HG02571 (cell line): ENCODE measurements around the gene IRF1.
A peak's percentile ranks its signal among the peaks of the same experiment; 100 is the strongest.

Experiments
- ATAC-seq: cut with Tn5 transposase; IDR thresholded peaks from one replicate; pipeline ENCODE4 v1.9.1; 2021; ENCODE audit warnings: mild to moderate bottlenecking, moderate library complexity; ENCODE audit not compliant: unreplicated experiment

Gene IRF1

DNA sequence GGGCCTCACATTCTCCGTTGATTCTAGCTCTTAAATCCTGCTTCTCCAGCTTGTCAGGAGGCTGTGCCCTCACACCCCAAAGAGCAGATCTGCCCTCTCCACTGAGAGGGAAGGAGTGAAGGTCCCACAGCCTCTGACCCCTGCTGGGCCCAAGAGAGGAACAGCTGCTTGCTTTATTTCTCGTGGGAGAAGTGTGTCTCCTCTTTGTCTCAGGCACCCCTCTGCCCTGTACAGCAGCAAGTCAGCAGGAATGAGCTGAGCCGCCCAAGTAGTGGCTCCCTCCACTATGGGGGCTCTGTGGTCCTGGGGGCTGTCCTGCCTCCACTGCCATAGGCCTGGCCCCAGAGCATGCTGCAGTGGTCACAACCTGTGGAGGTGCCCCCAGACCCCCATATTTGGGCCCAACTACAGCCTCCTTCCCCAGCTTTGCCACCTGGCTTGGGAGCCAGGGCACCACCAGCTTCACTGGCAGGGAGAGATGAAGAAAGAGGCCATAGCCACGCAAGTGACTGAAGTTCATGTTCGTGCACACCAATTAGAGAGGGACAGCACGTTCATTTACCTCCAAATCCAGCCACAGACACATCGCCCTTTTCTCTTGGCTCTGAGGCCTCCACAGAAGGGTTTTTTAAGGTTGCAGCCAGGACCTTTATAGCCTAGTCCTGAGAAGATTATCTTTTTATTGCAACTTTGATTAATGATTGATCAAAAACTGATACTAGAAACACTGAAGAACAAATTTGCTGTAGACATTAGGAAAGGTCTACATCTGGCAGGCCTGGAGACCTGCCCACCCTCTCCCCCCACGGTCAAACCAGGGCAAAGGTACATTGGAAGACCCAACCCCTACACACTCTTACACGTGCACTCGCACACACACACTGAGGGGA lies 27.5 kb downstream of the IRF1 start:
- no peak for ATAC-seq

DNA sequence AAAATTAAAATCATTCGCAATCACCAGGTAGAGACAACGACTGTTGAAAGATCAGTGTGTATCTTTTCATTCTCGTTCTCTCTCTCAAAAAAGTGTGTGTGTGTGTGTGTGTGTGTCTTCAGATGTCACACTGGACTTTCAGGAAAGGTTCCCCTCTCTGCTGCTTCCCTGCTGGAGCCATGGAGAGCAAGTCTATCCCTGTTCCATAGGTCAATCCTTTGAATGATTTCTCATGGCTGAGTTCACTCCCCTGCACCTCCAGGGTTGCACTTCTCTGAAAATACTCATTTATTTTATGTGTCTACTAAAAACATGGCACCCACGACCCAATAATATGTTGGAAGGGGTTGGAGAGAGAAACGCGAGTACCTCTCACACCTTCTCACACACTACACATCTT lies 28.2 kb downstream of the IRF1 start:
- no peak for ATAC-seq

DNA sequence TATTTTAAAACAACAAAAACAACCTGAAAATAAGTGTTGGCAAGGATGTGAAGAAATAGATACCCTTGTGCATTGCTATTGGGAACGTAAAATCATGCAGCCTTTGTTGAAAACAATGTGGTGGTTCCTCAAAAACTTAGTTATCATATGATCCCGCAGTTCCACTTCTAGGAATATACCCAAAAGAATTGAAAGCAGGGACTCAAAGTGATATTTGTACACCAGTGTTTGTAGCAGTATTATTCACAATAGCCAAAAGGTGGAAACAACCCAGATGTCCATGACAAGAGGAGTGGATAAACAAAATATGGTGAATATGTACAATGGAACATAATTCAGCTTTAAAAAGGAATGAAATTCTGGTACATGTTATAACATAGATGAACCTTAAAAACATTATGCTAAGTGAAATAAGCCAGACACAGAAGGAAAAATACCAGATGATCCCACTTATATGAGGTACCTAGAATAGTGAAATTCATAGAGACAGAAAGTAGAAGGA lies 29.0 kb downstream of the IRF1 start:
- ATAC-seq: no peak

DNA sequence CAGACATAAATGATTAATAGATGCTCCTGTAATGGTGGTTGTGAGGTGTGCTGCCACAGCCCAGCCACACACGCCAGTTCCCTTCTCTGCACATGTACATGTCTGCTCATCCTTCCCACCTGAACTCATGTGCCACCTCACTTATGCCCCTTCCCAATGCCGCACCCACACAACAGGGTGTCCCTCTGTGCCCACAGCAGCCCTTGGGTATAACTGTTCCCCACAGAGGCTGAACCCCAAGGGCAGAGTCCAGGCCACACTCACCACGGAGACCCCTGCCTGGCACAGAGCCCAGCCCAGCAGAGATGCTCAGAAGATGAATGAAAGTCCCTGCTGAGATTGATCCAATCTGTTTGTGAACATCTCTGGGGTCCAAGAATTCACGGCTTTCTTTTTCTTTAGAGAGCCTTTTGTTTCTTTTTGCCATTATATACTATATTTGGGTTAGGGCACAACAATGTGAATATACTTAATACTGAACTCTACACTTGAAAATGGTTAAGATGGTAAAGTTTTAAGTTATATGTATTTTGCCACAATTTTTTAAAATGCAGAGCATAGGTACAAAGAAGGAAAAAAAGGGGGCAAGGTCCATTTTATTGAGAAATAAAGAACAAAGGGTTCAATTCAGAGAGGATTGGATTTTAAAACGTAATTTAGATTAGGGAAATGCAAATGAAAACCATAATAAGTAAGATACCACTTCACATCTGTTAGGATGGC lies 29.6 kb downstream of the IRF1 start:
- no peak for ATAC-seq

DNA sequence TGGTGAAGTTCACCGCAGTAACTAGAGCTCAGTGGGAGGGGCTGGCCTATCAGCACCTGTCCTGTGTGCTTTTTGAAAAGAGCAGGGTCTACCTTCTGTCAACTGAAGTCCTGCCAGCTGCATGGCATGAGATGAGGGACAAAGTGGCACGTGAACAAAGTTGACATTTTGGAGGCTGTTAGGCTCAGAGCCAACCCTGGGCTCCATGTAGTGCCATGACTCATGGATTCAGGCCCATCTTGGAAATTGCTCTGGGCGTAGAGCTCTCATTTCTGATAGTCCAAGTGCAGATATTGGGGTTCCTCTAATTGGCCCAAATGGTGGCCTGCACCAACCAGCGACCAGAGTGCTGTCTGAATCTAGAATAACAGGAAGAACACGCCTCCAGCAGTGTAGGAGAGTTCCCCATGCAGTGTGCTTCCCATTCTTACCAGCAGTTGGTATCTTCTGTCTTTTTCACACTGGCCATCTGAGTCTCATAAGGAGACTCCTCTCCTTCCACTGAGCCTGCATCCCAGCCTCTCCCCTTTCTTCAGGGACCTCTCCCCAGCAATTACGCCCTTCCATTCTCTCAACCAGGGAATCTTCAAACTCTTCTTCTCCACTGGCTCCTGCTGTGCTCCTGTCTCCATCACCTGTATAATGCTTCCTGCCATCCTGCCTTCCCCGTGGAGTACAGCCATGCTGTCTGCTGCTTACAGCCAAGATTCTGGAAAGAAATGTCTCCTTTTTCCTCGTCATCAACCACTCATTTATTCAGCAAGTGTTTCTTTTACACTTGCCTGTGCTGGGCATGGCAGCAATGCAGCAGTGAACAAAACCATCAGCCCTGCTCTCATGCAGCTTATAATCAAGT lies 30.4 kb downstream of the IRF1 start:
- no peak for ATAC-seq

DNA sequence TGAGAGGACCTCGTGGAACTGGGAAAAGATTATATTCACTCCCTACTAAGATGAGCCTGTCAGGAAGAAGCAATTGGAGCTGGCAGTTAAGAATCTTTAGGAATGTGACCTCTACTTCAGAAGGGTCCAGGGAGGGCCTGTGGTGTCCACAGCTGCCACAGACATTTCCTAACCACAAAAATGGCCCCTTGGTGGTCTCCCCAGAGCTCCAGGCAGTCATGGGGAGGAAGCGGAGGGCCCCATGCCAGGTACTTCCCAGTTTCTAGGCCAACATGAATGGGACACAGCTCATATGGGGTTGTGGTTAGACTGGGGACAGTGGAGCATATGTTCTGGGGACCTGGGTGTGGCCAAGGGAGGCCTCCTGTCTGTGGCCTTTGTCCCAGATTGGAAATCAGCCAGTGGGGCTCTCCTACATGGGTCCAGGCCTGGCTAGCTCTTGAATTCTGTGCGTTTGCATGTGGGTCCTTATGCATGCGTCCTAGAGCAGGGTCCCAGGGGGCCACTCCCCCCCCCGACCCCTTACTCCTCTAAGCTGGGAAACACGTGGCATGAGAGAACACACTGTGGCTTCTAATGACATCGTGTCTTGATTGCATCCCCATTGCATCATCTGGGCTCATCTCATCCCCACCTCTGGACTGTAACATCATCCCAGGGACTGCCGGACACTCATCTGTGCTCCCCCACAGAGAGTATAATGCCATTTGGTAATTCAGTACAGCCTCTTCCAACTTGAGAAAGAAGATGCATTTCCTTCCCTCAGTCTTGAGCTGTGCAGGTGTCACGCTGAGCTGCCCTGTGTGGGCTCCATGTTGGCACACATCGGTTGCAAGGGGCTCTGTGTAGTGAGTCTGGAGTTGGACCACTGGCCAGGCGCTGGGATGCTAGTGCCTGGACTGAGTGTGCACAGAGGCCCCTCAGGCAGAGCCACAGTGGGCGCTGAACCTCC lies 31.3 kb downstream of the IRF1 start:
- no peak for ATAC-seq

DNA sequence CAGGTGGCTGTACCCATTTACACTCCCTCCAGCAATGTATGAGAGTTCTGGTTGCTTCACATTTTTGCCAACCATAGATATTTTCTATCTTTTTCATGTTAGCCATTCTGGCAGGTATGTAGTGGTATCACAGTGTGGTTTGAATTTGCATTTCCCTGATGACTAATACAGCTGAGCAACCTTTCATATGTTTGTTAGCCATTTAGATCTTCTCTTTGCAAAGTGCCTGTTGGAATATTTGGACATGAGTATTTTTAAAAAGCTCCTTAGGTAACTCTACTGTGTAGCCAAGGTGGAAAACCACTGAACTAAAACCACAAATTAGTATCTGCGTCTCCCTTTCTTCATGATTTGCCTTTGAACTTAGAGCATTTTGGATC lies 31.9 kb downstream of the IRF1 start:
- peak; percentile 48 for ATAC-seq

DNA sequence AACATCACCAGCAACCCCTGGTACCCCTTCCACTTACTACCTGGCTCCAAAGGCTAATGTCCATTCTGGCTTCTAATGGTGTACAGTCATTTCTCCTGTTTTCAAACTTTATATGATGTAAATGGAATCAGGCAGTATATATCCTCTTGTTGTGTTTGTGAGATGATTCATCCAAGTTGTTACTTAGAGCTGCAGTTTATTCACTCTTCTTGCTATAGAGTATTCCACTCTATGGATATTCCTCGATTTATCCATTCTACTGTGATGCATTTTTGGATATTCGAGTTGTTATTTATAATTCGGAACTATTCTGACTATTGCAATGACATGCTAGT lies 32.4 kb downstream of the IRF1 start:
- no peak for ATAC-seq

DNA sequence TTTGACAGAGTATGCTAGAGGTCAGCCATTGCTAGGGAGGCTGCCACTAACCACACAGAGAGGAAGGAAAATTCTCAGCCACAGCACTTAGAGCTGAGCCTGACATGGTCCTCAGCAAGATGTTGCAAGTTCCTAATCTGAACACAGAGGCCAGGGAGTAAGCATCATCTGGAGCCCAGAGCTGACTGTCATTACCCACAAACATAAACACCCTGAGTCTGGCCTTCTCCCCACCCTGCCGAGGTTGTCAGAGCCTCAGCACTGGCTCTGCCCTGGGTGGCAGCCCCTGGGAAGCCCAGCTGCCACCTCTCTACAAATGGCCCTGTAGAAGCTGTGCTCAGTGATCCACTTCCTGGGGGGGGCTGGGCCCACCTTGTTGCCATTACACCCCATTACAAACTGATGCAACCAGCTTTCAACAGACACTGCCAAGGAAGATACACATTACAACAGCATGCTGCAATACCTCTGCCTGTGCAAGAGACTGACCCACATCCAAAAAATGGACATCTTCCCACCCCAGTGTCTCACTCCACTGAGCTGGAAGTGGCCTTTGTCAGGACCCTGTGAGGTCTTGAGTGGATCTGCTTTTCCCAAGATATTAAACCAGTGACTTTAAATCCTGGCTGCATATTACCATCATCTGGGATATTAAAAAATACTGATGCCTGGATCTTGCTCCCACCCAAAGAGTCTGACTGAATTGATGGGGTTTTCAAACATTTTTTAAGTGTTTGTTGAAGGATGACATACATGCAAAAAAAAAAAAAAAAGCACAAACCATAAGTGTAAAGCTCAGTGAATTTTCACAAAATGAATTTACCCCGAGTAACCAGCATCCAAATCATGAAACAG lies 33.0 kb downstream of the IRF1 start:
- no peak for ATAC-seq

DNA sequence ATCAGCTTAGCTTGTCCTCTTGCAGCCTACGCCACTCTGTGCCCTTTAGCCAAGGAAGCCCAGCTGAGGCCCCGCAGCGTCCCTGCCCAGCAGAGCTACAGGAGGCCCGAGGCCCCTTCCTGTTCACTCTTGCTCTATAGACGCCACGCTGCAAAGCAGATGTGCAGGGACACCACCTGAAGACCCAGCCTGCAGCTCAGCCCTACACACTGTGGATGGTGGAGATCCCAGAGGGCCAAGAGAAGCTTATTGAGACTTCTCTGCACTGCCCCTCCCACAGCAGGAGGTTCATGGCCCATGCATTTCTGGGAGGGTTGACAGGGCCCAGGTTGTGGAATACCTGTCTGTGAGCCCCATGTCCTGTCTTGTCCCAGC lies 33.6 kb downstream of the IRF1 start:
- ATAC-seq: peak; percentile 31

DNA sequence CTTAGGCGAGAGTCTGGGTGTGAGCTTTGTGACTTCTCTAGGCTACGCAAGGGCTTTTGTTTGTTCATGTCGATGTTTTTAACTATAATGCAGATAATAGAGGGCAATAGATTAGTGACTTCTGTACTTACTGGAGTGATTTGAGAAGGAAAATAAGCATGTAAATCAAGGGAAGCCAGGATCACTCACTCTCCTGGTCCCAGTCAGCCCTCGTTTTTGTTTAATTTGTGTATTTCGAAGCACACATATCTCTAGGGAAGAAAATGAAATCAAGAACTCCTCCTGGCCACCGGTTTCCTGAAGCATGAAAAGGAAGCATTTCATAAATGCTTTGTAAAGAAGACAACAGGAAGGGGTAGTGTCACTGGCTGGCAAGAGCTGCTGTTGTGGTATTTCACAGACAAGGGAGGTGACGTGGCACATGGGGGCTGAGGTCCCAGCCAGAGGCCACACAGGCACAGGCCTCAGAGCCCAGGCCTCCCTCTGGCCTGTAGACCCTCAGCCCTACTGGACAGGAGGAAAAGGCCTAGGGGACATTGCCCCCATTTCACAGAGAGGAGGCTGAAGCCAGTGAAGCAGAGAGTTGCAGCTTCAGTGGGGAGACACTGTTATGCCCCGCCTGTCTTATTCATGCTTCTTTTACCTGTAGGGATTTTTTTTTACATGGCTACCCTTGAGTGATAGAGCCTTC lies 34.1 kb downstream of the IRF1 start:
- ATAC-seq: peak; percentile 35

DNA sequence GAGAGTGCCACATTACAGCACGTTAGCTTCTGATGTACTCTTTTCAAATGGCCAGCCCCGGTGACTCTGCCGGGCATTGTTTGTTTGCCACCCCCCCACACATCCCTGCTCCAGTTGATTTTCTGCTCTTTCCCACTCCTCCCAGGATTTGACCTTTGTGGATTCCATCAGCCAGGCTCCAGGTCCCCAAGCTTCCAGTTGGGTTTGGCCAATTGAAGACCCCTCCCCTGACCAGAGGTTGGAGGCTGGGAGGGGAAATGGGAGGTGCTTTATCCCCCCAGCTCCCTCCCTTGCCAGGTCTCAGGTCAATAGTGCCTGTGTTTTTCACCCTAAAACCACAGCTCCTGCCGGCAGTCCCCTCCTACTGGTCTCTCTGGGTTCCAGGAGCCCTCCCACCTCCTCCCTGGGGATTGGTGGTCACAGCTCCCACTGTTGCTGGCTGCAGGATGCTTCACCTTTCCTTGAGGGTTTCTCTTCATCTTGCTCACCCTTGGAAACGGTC lies 34.9 kb downstream of the IRF1 start:
- no peak for ATAC-seq

DNA sequence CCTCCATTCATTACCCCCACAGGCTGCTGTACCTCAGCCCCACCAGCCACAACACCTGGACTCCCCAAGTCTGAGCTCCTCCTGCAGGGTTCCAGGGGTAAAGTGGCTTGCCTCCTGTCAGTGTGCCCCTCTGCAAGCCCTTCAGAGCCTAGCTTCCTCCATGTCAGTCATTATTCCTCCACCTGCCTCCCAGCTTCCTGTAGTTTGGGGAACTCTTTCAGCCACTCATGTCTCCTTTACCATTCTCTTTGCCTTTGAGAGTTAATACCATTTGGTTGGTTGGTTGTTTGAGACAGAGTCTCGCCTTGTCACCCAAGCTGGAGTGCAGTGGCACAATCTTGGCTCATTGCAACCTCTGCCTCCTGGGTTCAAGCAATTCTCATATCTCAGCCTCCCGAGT lies 36.2 kb downstream of the IRF1 start:
- no peak for ATAC-seq

DNA sequence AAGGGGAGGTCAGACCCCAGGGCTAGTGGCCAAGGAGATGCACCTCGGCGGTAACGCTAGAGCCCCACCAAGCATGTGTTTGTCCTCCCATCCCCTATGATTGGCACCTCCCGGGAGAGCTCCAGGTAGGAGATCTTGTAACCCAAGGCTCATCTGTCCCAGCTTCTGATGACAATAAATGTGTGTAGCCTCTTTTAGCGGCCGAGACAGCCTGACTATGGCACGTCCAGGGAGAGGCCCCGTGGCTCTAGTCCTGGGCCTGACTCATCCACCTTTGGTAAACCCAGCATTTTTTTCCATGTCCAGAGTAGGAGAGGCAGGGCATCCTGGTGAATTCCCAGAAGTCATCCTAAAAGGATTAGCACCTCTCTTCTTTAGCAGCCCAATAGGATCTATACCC lies 39.2 kb downstream of the IRF1 start:
- ATAC-seq: no peak

DNA sequence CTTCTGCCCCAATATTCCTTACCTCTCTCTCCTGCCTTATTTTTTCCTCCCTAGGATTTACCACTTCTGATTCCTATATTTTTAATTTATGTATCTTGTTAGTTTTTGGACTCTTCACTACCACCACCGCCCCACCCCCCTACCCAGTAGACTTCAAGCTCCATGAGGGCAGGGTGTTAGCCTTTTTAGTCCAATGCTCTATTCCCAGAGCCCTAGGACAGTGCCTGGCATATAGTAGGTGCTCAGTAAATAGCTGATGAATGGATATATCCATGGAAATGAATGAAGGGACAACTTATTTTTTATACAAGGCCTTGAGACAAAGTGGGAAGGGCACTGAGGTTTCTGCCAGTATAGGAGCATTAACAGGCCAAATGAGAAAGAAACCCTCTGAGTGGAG lies 41.5 kb downstream of the IRF1 start:
- no peak for ATAC-seq

DNA sequence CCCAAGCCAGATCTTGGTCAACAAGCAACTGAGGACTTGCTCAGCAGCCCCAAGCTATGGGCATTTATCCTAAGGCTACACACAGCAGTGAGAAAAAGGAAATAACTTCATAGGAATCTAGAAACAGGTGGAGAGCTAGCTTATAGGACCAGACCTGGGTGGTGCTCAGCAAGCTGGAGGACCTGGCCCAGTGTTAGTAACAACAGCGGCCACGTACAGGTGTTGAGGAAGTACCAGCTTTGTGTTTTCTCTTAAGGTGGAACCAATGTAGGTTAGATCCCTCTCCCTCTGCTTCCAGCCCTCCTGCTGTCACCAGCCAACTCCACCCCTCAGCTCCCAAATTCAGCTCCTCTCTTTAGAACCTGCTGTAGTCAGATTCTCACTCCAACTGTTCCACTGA lies 43.4 kb downstream of the IRF1 start:
- no peak for ATAC-seq

DNA sequence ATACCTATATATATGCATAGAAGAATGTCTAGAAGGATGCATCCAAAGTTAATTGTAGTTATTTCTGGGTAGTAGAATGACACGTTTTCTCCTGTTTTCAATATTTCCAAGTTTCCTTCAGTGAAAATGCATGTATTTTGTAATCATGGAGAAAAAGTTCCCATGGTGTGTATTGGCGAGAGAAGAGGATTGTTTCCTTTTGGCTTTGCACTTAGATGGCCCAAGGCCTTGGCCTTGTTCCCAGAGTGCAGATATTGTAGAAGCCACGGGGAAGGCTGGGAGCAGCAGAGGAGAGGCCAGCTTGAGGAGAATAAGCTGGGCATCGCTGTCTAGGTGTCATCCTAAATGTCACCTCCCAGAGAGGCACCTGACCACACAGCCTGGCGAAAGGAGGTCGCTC lies 44.0 kb downstream of the IRF1 start:
- ATAC-seq: no peak

DNA sequence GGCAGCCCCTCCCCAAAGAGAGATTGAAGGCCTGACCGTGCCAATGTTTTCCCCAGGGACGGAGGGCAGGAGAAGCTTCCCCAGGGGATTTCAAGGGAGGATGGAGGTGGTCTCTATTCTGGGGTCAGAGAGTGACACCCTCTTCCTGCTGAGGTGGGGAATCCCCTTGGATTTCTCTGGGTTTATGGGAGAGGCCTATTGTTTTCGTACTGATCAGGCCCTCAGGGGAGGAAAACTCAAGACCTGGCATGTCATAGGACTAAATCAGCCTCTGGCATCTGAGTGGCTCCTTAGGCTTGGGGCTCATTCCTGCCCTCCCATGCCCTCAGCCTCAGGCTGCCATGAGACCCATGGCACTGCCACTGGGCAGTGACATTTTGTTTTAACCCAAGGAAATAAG lies 44.6 kb downstream of the IRF1 start:
- no peak for ATAC-seq

DNA sequence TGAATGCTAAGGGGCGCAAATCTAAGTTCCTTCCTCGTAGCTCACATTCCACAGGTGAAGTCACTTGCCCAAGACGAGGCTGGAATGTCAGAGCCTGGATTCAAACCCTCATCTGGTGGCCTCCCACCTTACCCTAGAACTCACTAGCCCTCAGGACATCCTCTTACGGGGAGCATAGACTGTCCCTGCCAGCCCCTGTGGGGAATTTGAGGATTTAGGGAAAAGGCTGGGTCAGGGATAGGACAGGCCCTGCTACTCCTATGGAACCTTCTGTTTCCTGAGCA lies 45.0 kb downstream of the IRF1 start:
- ATAC-seq: no peak
